Panc1 (cell line): ENCODE measurements around the gene NEK8. TPM values are rescaled to one million over a fixed set of nuclear protein-coding genes. Genes with fewer than 3 reads are reported as not detected.

ENCODE experiments used
- ATAC-seq: fragments of 200-7000 bp; cut with Tn5 transposase; 2 replicates; pipeline ENCODE4 v1.9.1; 2020; ENCODE audit warnings: mild to moderate bottlenecking, moderate library complexity
- BruUV-seq: library from RNA; stranded (reverse); fragments of 400-500 nt; replicated peaks from 2 replicates; lab custom pipeline; 2021; lab: Mats Ljungman, UMichigan
- CTCF ChIA-PET: fragments of 300-600 bp; sonication (Branson Sonifier 250); formaldehyde crosslinking; loops from one replicate; lab custom pipeline; 2022; ENCODE audit warnings: antibody characterized with exemption; lab: Charles Lee
- POLR2A ChIA-PET: fragments of 300-600 bp; sonication (Branson Sonifier 250); formaldehyde crosslinking; loops from one replicate; lab custom pipeline; 2022; ENCODE audit warnings: antibody characterized with exemption; lab: Charles Lee
- DNase-seq: peaks from one replicate; pipeline ENCODE4 v3.0.0-alpha.2; 2010; ENCODE audit warnings: low read depth, low spot score
- H3K27ac ChIP-seq: 2 replicates; pipeline ENCODE4 v1.5.1; 2011; ENCODE audit warnings: mild to moderate bottlenecking, low read length, inconsistent platforms
- H3K27me3 ChIP-seq: fragments of 200-500 bp; sonication (Bioruptor generic); 2 replicates; pipeline ENCODE4 v1.6.0; 2014; ENCODE audit warnings: low read length, inconsistent platforms; ENCODE audit not compliant: control insufficient read depth, insufficient read depth
- H3K36me3 ChIP-seq: fragments of 200-500 bp; sonication (Bioruptor generic); 2 replicates; pipeline ENCODE4 v1.5.1; 2014; ENCODE audit warnings: inconsistent platforms, mild to moderate bottlenecking, low read length, moderate library complexity; ENCODE audit not compliant: control insufficient read depth, insufficient read depth
- H3K4me1 ChIP-seq: 2 replicates; pipeline ENCODE4 v1.5.1; 2011; ENCODE audit warnings: inconsistent platforms, mild to moderate bottlenecking, low read length, moderate library complexity; ENCODE audit not compliant: control insufficient read depth, insufficient read depth
- H3K4me3 ChIP-seq, 2 experiments: 2 replicates each; pipeline ENCODE4 v1.5.1; 2011 to 2012; ENCODE audit warnings: low read depth in 2 of 2, low read length in 2 of 2, mild to moderate bottlenecking in 2 of 2, inconsistent platforms in 1 of 2, moderate library complexity in 1 of 2
- H3K9me3 ChIP-seq: fragments of 200-500 bp; sonication (Bioruptor generic); 2 replicates; pipeline ENCODE4 v1.5.1; 2014; ENCODE audit warnings: low read depth, mild to moderate bottlenecking, inconsistent platforms, low read length, moderate library complexity; ENCODE audit not compliant: control insufficient read depth, insufficient read depth
- POLR2AphosphoS5 ChIP-seq: IDR thresholded peaks from 2 replicates; pipeline ENCODE4 v1.6.1; 2012; ENCODE audit warnings: mild to moderate bottlenecking, low read depth, low read length, moderate library complexity
- SIN3A ChIP-seq: IDR thresholded peaks from 2 replicates; pipeline ENCODE4 v1.6.1; 2012; ENCODE audit warnings: low read depth, mild to moderate bottlenecking, low read length, moderate library complexity, borderline replicate concordance; ENCODE audit not compliant: insufficient read depth
- TCF7L2 ChIP-seq: IDR thresholded peaks from 2 replicates; pipeline ENCODE4 v1.6.1; 2011; ENCODE audit warnings: mild to moderate bottlenecking, low read depth, low read length, inconsistent platforms
- in situ Hi-C: cut with HindIII; loops from 2 replicates; pipeline ENCODE4 v1.10.0; 2016; ENCODE audit warnings: low sequenced_read_pairs, low pct_unique_long_range_greater_than_20kb
- intact Hi-C: fragments of 100-400 bp; cut with micrococcal nuclease; formaldehyde crosslinking; loops from one replicate; pipeline ENCODE4 v1.10.0; 2022; ENCODE audit not compliant: unreplicated experiment
- total RNA-seq: library from RNA; stranded (reverse); gene quantifications from one replicate; pipeline ENCODE4 v1.2.1, GENCODE V29; 2021; ENCODE audit not compliant: unreplicated experiment
- TF ChIP-seq, protein P1 (sequence below): fragments of 450-650 bp; IDR thresholded peaks from 2 replicates; pipeline ENCODE4 v1.5.1; 2017; ENCODE audit warnings: mild to moderate bottlenecking
- TF ChIP-seq, protein P2 (sequence below), 2 experiments: IDR thresholded peaks; 2 replicates each; pipeline ENCODE4 v1.6.1; 2011 to 2012; ENCODE audit warnings: low read depth in 2 of 2, control low read depth in 1 of 2, low read length in 1 of 2, mild to moderate bottlenecking in 1 of 2, moderate library complexity in 1 of 2; ENCODE audit not compliant: insufficient read depth in 1 of 2

The NEK8 gene
- total RNA-seq, 1 experiment from 2014 or later: 11.9 TPM

DNA sequence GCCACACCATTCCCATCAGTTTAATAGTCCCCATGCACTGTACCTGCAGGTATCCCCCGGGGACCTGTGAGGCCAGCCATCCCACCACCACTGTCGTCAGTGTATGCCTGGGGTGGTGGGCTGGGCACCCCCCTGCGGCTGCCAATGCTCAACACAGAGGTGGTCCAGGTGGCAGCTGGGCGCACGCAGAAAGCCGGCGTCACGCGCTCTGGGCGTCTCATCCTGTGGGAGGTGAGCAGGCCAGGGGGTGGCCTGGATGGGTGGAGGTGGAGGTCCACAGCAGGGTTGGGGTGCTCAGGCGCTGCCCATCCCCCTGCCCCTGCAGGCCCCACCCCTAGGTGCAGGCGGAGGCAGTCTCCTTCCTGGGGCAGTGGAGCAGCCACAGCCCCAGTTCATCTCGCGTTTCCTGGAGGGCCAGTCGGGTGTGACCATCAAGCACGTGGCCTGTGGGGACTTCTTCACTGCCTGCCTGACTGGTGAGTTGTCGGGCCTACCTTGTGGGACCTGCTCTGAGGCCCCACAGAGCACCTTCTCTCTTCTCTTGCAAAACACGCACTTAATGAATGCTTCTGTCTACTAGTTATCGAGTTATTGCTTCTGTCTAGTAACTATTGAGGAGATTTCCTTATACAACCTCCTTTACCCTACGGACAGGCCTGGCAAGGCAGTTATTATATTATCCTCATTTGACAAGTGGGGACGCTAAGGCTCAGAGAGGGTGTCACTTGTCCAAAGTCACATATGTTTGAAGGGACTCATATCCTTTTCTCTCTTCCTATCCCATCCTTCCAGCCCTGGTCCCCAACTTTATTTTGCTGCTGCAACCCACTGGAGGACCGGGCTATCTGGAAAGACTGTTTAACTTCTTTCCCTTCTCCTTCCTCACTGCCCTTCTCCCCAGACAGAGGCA lies 9.4 kb downstream of the NEK8 start:
- no peaks in the 10 kb centered on the region for H3K27me3 ChIP-seq
- intact Hi-C loops: no loop called here
- no peak for TF ChIP-seq POLR2AphosphoS5
- H3K4me1 ChIP-seq: peaks cover 6% of the 10 kb centered on the region; the same call in 1 of the 2 replicates
- no peak overlapping the region for H3K4me3 ChIP-seq
- POLR2A ChIA-PET: no interaction called here
- no peaks in the 10 kb centered on the region for H3K9me3 ChIP-seq
- in situ Hi-C loops: no loop called here
- no peaks in the 10 kb centered on the region for H3K36me3 ChIP-seq
- ATAC-seq: peak; percentile 7; the same call in 1 of the 2 replicates
- CTCF ChIA-PET: interaction anchor here (0.5 kb wide), 1 partner anchor 381 kb away, joined by 8 read pairs; no protein-coding TSS in a partner anchor
- BruUV-seq: no TSS peak
- no peak overlapping the region for H3K27ac ChIP-seq
- DNase-seq: no peak

DNA sequence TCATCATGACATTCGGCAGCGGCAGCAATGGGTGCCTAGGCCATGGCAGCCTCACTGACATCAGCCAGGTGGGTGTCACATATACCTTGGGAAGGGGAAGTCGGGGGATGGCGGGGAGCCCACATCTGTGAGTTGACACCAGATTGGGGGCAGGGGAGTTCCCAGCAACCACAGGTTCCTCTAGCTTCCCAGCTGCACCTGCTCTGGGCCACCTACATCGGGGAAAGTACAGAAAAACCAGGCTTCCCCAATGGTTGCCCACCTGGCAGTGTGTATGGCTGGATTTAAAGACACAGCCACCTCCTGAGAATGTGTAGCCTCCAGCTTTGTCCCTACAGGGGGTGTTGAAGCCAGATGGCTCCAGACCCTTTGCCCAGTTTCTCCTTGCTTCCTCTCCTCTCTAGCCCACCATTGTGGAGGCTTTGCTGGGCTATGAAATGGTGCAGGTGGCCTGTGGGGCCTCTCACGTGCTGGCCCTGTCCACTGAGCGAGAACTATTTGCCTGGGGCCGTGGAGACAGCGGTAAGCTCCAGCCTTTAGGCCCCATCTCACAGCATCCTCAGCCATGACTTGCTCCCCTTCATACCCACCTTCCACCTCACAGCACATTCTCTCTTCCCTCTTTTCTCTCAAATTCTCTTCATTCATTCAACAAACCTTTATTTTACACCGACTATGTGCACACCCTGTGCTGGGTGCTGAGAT lies 10.2 kb downstream of the NEK8 start:
- H3K4me1 ChIP-seq: peaks cover 8% of the 10 kb centered on the region; the same call in 1 of the 2 replicates
- no peak for ATAC-seq

More for the DNA sequence above, 10.2 kb downstream of the NEK8 start:
- Histone ChIP-seq H3K4me3 (no peak overlapping the region), H3K36me3 (no peaks in the 10 kb centered on the region), H3K9me3 (no peaks in the 10 kb centered on the region), H3K27me3 (no peaks in the 10 kb centered on the region), H3K27ac (no peak overlapping the region)
- DNase-seq: no peak
- intact Hi-C loops (no loop called here), in situ Hi-C loops (no loop called here)
- TF ChIP-seq POLR2AphosphoS5 (no peak), SIN3A (no peak), TCF7L2 (no peak)
- TF ChIP-seq, protein P1, sequence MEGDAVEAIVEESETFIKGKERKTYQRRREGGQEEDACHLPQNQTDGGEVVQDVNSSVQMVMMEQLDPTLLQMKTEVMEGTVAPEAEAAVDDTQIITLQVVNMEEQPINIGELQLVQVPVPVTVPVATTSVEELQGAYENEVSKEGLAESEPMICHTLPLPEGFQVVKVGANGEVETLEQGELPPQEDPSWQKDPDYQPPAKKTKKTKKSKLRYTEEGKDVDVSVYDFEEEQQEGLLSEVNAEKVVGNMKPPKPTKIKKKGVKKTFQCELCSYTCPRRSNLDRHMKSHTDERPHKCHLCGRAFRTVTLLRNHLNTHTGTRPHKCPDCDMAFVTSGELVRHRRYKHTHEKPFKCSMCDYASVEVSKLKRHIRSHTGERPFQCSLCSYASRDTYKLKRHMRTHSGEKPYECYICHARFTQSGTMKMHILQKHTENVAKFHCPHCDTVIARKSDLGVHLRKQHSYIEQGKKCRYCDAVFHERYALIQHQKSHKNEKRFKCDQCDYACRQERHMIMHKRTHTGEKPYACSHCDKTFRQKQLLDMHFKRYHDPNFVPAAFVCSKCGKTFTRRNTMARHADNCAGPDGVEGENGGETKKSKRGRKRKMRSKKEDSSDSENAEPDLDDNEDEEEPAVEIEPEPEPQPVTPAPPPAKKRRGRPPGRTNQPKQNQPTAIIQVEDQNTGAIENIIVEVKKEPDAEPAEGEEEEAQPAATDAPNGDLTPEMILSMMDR: no peak
- TF ChIP-seq, protein P2, sequence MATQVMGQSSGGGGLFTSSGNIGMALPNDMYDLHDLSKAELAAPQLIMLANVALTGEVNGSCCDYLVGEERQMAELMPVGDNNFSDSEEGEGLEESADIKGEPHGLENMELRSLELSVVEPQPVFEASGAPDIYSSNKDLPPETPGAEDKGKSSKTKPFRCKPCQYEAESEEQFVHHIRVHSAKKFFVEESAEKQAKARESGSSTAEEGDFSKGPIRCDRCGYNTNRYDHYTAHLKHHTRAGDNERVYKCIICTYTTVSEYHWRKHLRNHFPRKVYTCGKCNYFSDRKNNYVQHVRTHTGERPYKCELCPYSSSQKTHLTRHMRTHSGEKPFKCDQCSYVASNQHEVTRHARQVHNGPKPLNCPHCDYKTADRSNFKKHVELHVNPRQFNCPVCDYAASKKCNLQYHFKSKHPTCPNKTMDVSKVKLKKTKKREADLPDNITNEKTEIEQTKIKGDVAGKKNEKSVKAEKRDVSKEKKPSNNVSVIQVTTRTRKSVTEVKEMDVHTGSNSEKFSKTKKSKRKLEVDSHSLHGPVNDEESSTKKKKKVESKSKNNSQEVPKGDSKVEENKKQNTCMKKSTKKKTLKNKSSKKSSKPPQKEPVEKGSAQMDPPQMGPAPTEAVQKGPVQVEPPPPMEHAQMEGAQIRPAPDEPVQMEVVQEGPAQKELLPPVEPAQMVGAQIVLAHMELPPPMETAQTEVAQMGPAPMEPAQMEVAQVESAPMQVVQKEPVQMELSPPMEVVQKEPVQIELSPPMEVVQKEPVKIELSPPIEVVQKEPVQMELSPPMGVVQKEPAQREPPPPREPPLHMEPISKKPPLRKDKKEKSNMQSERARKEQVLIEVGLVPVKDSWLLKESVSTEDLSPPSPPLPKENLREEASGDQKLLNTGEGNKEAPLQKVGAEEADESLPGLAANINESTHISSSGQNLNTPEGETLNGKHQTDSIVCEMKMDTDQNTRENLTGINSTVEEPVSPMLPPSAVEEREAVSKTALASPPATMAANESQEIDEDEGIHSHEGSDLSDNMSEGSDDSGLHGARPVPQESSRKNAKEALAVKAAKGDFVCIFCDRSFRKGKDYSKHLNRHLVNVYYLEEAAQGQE (IDR thresholded peaks at IDR 0.05; ENCODE audit: insufficient read depth in 1 of 2, low read depth in 2 of 2, low read length in 1 of 2): no peak
- BruUV-seq: no TSS peak
- CTCF ChIA-PET: interaction anchor here (0.5 kb wide), 1 partner anchor 380 kb away, joined by 8 read pairs; no protein-coding TSS in a partner anchor
- POLR2A ChIA-PET: interaction anchor here (1.3 kb wide), 1 partner anchor 11 kb away, joined by 5 read pairs; no protein-coding TSS in a partner anchor
